K562 (cell line): Measurements from ENCODE around the gene USP46. TPM values are rescaled to one million over a fixed set of nuclear protein-coding genes. Genes with fewer than 3 reads are reported as not detected.

Experiments used
- ATAC-seq: fragments of 200-7000 bp; cut with Tn5 transposase; 3 replicates; pipeline ENCODE4 v1.9.1; 2020; ENCODE audit warnings: moderate library complexity
- BruUV-seq: library from RNA; stranded (reverse); fragments of 400-500 nt; replicated peaks from 2 replicates; lab custom pipeline; 2021; lab: Mats Ljungman, UMichigan
- CTCF ChIA-PET: fragments of 300-600 bp; formaldehyde crosslinking; extraction: SDS; loops from one replicate; lab custom pipeline; 2021; ENCODE audit warnings: low intra/inter-chr PET ratio; lab: Yijun Ruan, JAX
- POLR2A ChIA-PET: fragments of 300-600, 350-650 bp; sonication (Branson Sonifier 250); formaldehyde crosslinking; extraction: SDS; loops from one replicate; lab custom pipeline; 2021; ENCODE audit warnings: antibody characterized with exemption, inconsistent platforms; lab: Yijun Ruan, JAX
- DNase-seq, 4 experiments: peaks; one replicate each; pipeline versions ENCODE4 v3.0.0 to v3.0.0-alpha.2; 2011 to 2018; ENCODE audit warnings: low spot score in 3 of 4, mixed read lengths in 3 of 4; ENCODE audit errors: extremely low read depth in 1 of 4
- FAIRE-seq: peaks from 2 replicates; lab custom pipeline; 2011; peaks lifted over from hg19 to GRCh38; lab: Jason Lieb, UNC
- H2AFZ ChIP-seq: 2 replicates; pipeline ENCODE4 v1.6.0; 2011; ENCODE audit warnings: low read depth, low read length, control low read depth, inconsistent platforms
- H3K27ac ChIP-seq: fragments of 200-600 bp; 3 replicates; pipeline ENCODE4 v1.8.0; 2011; ENCODE audit warnings: low read depth, mild to moderate bottlenecking, control low read depth, inconsistent platforms, low read length, moderate library complexity, mixed read lengths; ENCODE audit errors: extremely low read depth
- H3K27me3 ChIP-seq, 2 experiments: fragments of 300-600 bp in 1 of 2; 2 replicates in 1 of 2; 3 replicates in 1 of 2; pipeline versions ENCODE4 v1.6.0 to v1.8.0; 2011; ENCODE audit warnings: inconsistent platforms in 2 of 2, low read length in 2 of 2, mild to moderate bottlenecking in 1 of 2, mixed read lengths in 1 of 2, moderate library complexity in 1 of 2; ENCODE audit not compliant: control insufficient read depth in 2 of 2, insufficient read depth in 2 of 2
- H3K36me3 ChIP-seq: fragments of 300-600 bp; 3 replicates; pipeline ENCODE4 v1.8.0; 2011; ENCODE audit warnings: mild to moderate bottlenecking, low read length, inconsistent platforms; ENCODE audit not compliant: control insufficient read depth, insufficient read depth
- H3K4me1 ChIP-seq, 2 experiments: fragments of 200-600 bp in 1 of 2; replicated peaks in 1 of 2; 2 replicates in 1 of 2; 3 replicates in 1 of 2; pipeline versions ENCODE4 v1.5.1 to v1.8.0; 2011; ENCODE audit warnings: inconsistent platforms in 2 of 2, low read length in 2 of 2, mild to moderate bottlenecking in 1 of 2, mixed read lengths in 1 of 2, moderate library complexity in 1 of 2; ENCODE audit not compliant: control insufficient read depth in 2 of 2, insufficient read depth in 2 of 2
- H3K4me2 ChIP-seq: 2 replicates; pipeline ENCODE4 v1.6.1; 2011; ENCODE audit warnings: low read length, control low read depth, inconsistent platforms, mixed read lengths; ENCODE audit not compliant: insufficient read depth
- H3K4me3 ChIP-seq: fragments of 200-600 bp; sonication (generic), shearing (Covaris generic); 2 replicates; pipeline ENCODE4 v1.5.1; 2016; ENCODE audit warnings: control low read depth, inconsistent platforms
- H3K79me2 ChIP-seq: fragments of 200-600 bp; 3 replicates; pipeline ENCODE4 v1.8.0; 2011; ENCODE audit warnings: low read length, inconsistent platforms; ENCODE audit not compliant: control insufficient read depth, insufficient read depth
- H3K9ac ChIP-seq, 2 experiments: 2 replicates each; pipeline versions ENCODE4 v1.6.0 to v1.6.1; 2011; ENCODE audit warnings: low read depth in 2 of 2, low read length in 2 of 2, control low read depth in 1 of 2, inconsistent platforms in 1 of 2, mild to moderate bottlenecking in 1 of 2, mixed read lengths in 1 of 2; ENCODE audit not compliant: insufficient read depth in 1 of 2
- H3K9me1 ChIP-seq: one replicate; pipeline ENCODE4 v1.6.0; 2011; ENCODE audit warnings: inconsistent platforms, mild to moderate bottlenecking, low read length, moderate library complexity; ENCODE audit not compliant: control insufficient read depth, insufficient read depth
- H3K9me3 ChIP-seq: replicated peaks from 2 replicates; pipeline ENCODE4 v1.5.1; 2011; ENCODE audit warnings: low read depth, low read length, inconsistent platforms; ENCODE audit not compliant: control insufficient read depth, insufficient read depth
- H4K20me1 ChIP-seq: replicated peaks from 2 replicates; pipeline ENCODE4 v1.6.1; 2011; ENCODE audit warnings: low read length, inconsistent platforms, mixed read lengths; ENCODE audit not compliant: control insufficient read depth, insufficient read depth
- ESRRA ChIP-seq: fragments of 450-650 bp; IDR thresholded peaks from 2 replicates; pipeline ENCODE4 v1.6.1; 2014; ENCODE audit warnings: low read depth, mild to moderate bottlenecking, moderate library complexity, borderline replicate concordance
- FIP1L1 ChIP-seq: fragments of 200-400 bp; formaldehyde crosslinking; IDR thresholded peaks from 2 replicates; pipeline ENCODE4 v1.6.1; 2018; ENCODE audit warnings: mild to moderate bottlenecking, low read depth, low read length; ENCODE audit not compliant: poor library complexity, severe bottlenecking
- NFATC3 ChIP-seq: fragments of 450-650 bp; IDR thresholded peaks from 2 replicates; pipeline ENCODE4 v1.6.1; 2017; ENCODE audit warnings: mild to moderate bottlenecking
- PKNOX1 ChIP-seq: fragments of 450-650 bp; IDR thresholded peaks from 2 replicates; pipeline ENCODE4 v1.6.1; 2016
- PRDM10 ChIP-seq: fragments of 450-650 bp; IDR thresholded peaks from 2 replicates; pipeline ENCODE4 v1.6.1; 2018; ENCODE audit not compliant: partially characterized antibody
- RBM17 ChIP-seq: fragments of 200-400 bp; formaldehyde crosslinking; IDR thresholded peaks from 2 replicates; pipeline ENCODE4 v1.6.1; 2017; ENCODE audit warnings: low read depth, mild to moderate bottlenecking, low read length, borderline replicate concordance
- SMC3 ChIP-seq: conservative IDR thresholded peaks from 2 replicates; pipeline ENCODE4 v1.6.1; 2011; ENCODE audit warnings: low read depth, low read length, improper control_type of control experiment; ENCODE audit not compliant: insufficient read depth
- TAF15 ChIP-seq: fragments of 200-400 bp; formaldehyde crosslinking; IDR thresholded peaks from 2 replicates; pipeline ENCODE4 v1.6.1; 2017; ENCODE audit warnings: mild to moderate bottlenecking, low read depth, low read length, moderate library complexity
- TSHZ1 ChIP-seq: fragments of 250-450 bp; sonication (Bioruptor Pico); IDR thresholded peaks from 2 replicates; pipeline ENCODE4 v1.4.0; 2020; ENCODE audit warnings: mild to moderate bottlenecking, moderate library complexity
- ZNF561 ChIP-seq: fragments of 450-650 bp; formaldehyde crosslinking; conservative IDR thresholded peaks from 2 replicates; pipeline ENCODE4 v1.4.0; 2020; ENCODE audit warnings: mild to moderate bottlenecking, moderate library complexity
- ZNF766 ChIP-seq: fragments of 200-800 bp; sonication (Bioruptor generic); conservative IDR thresholded peaks from 2 replicates; pipeline ENCODE4 v1.6.1; 2016; ENCODE audit warnings: missing genetic modification characterization, missing compliant biosample characterization
- WGBS: fragments of 100-300 bp; shearing (Covaris generic); methylation state at CpG from one replicate; pipeline ENCODE4 v1.1.6; 2016; ENCODE audit warnings: low coverage, mixed read lengths; ENCODE audit not compliant: insufficient coverage; ENCODE audit errors: missing lambda C conversion rate; 5-methylcytosine and 5-hydroxymethylcytosine counted together
- in situ Hi-C: fragments of 300-500 bp; cut with MboI; formaldehyde crosslinking; loops from 4 replicates; pipeline ENCODE4 v1.15.0; 2018; ENCODE audit warnings: inconsistent platforms, mixed read lengths
- intact Hi-C: fragments of 100-400 bp; cut with micrococcal nuclease; formaldehyde crosslinking; loops from 2 replicates; pipeline ENCODE4 v1.14.2; 2022
- polyA plus RNA-seq, 8 experiments: library from polyadenylated mRNA; depleted of rRNA in 4 of 8; stranded (reverse) in 5 of 8; unstranded in 3 of 8; fragments of >200 nt; fragmentation: Nextera tagmentation in 2 of 8; fragmentation: Illumina TruSeq in 1 of 8; extraction: Ambion mirVana in 2 of 8; extraction: Trizol in 1 of 8; gene quantifications; 2 replicates each; pipeline versions ENCODE4 v1.2.1 to v1.2.3, GENCODE V29; 2011 to 2014; ENCODE audit warnings: inconsistent platforms in 1 of 8, missing spikeins in 1 of 8
- total RNA-seq, 7 experiments: library from RNA; depleted of rRNA in 6 of 7; stranded (reverse); fragments of >200 nt in 6 of 7; fragmentation: Illumina TruSeq in 2 of 7; extraction: Trizol in 2 of 7; gene quantifications; 2 replicates each; pipeline versions ENCODE4 v1.2.1 to v1.2.3, GENCODE V29; 2011 to 2021; ENCODE audit warnings: low replicate concordance in 1 of 7

Gene USP46
- total and polyA plus RNA-seq, 9 of the 15 experiments (the other 6 are each of a cell fraction or from before 2014, with no cell fraction given): 3.0 to 11.7 (median 8.4) TPM

GRCh38 chr4:52588771-52589591 lies 70.1 kb downstream of the USP46 start:
- peak in 1 of 4 experiments; percentile 6 for DNase-seq
- Histone ChIP-seq H4K20me1 (no peaks in the 10 kb centered on the region), H3K27me3 (no peaks in the 10 kb centered on the region; a peak in 1 of 5 replicates), H3K79me2 (no peaks in the 10 kb centered on the region), H3K4me1 (no peaks in the 10 kb centered on the region; a peak in 2 of 5 replicates), H3K4me2 (no peak overlapping the region), H3K9ac (no peak overlapping the region), H3K27ac (no peak overlapping the region), H3K9me1 (no peaks in the 10 kb centered on the region), H3K4me3 (no peak overlapping the region), H2AFZ (no peak overlapping the region), H3K9me3 (no peaks in the 10 kb centered on the region), H3K36me3 (no peaks in the 10 kb centered on the region)
- no TSS peak for BruUV-seq
- intact Hi-C loops (loop anchor here (2.0 to 5.0 kb wide), 2 partner anchors 68 to 394 kb away; partner anchors contain the start of gene USP46), in situ Hi-C loops (no loop called here)
- ChIA-PET POLR2A (no interaction called here), CTCF (interaction anchor here (1.6 kb wide), 1 partner anchor 394 kb away, joined by 5 read pairs; no protein-coding TSS in a partner anchor)
- FAIRE-seq: no peak
- ATAC-seq: no peak; the same call in 1 of the 3 replicates
- 28% methylated on average over 13 of the region's 13 CpGs for WGBS
- TF ChIP-seq ZNF561 (CRISPR knock-in tag) (no peak), TAF15 (no peak), TSHZ1 (CRISPR knock-in tag) (no peak), FIP1L1 (no peak), RBM17 (no peak), SMC3 (no peak), NFATC3 (no peak), ZNF766 (CRISPR knock-in tag) (no peak), PRDM10 (no peak), ESRRA (peak; percentile 14; the same call in 1 of the 2 replicates), PKNOX1 (peak; percentile 14; the same call in 1 of the 2 replicates)
